HepG2 (cell line): Measurements from ENCODE around the gene EEF1AKMT3. TPM values are rescaled to one million over a fixed set of nuclear protein-coding genes. Genes with fewer than 3 reads are reported as not detected.

Source experiments
- DPF2 ChIP-seq: sonication (generic); formaldehyde crosslinking; IDR thresholded peaks from 2 replicates; pipeline ENCODE4 v1.4.0; 2020; ENCODE audit warnings: mild to moderate bottlenecking, low read depth, missing genetic modification reagents, borderline replicate concordance
- DR1 ChIP-seq: sonication (generic); formaldehyde crosslinking; IDR thresholded peaks from 2 replicates; pipeline ENCODE4 v1.8.0; 2021; ENCODE audit warnings: mild to moderate bottlenecking, missing genetic modification reagents, inconsistent platforms
- FOSL2 ChIP-seq: sonication (generic); formaldehyde crosslinking; IDR thresholded peaks from 2 replicates; pipeline ENCODE4 v1.4.0; 2020; ENCODE audit warnings: missing genetic modification reagents
- HMGA1 ChIP-seq: sonication (generic); formaldehyde crosslinking; conservative IDR thresholded peaks from 2 replicates; pipeline ENCODE4 v1.4.0; 2020; ENCODE audit warnings: missing genetic modification reagents
- HNF1A ChIP-seq, 2 experiments: sonication (generic) in 1 of 2; formaldehyde crosslinking in 1 of 2; IDR thresholded peaks; 2 replicates each; pipeline versions ENCODE4 v1.4.0 to v1.6.1; 2016 to 2020; ENCODE audit warnings: borderline replicate concordance in 1 of 2, low read depth in 1 of 2, mild to moderate bottlenecking in 1 of 2, missing genetic modification reagents in 1 of 2
- IKZF1 ChIP-seq: fragments of 450-650 bp; IDR thresholded peaks from 2 replicates; pipeline ENCODE4 v1.7.1; 2016
- IKZF4 ChIP-seq: sonication (generic); formaldehyde crosslinking; IDR thresholded peaks from 2 replicates; pipeline ENCODE4 v1.5.1; 2020; ENCODE audit warnings: borderline replicate concordance, mild to moderate bottlenecking, low read depth, missing genetic modification reagents; ENCODE audit errors: not compliant biosample characterization
- MBNL3 ChIP-seq: fragments of 250-450 bp; sonication (Bioruptor Pico); conservative IDR thresholded peaks from 2 replicates; pipeline ENCODE4 v1.8.0; 2022; ENCODE audit warnings: mild to moderate bottlenecking, inconsistent platforms
- MXD1 ChIP-seq: sonication (generic); formaldehyde crosslinking; IDR thresholded peaks from 2 replicates; pipeline ENCODE4 v1.4.0; 2020; ENCODE audit warnings: mild to moderate bottlenecking, missing genetic modification reagents
- NAIF1 ChIP-seq: sonication (generic); formaldehyde crosslinking; IDR thresholded peaks from 2 replicates; pipeline ENCODE4 v1.5.0; 2020; ENCODE audit warnings: mild to moderate bottlenecking, missing genetic modification reagents, borderline replicate concordance
- NFKB2 ChIP-seq: sonication (generic); formaldehyde crosslinking; IDR thresholded peaks from 2 replicates; pipeline ENCODE4 v1.4.0; 2020; ENCODE audit warnings: missing genetic modification reagents, borderline replicate concordance
- PBX3 ChIP-seq: sonication (generic); formaldehyde crosslinking; IDR thresholded peaks from 2 replicates; pipeline ENCODE4 v1.8.1; 2023; ENCODE audit warnings: missing genetic modification reagents, inconsistent platforms, borderline replicate concordance
- RBM22 ChIP-seq: fragments of 200-400 bp; formaldehyde crosslinking; optimal IDR thresholded peaks from 2 replicates; pipeline ENCODE3; 2017; ENCODE audit warnings: mild to moderate bottlenecking, low read length, moderate library complexity
- RXRA ChIP-seq: sonication (generic); formaldehyde crosslinking; IDR thresholded peaks from 2 replicates; pipeline ENCODE4 v1.5.1; 2020; ENCODE audit warnings: missing genetic modification reagents
- SIN3B ChIP-seq: fragments of 150-350 bp; IDR thresholded peaks from 2 replicates; pipeline ENCODE4 v1.6.1; 2014; ENCODE audit warnings: low read length
- SYNCRIP ChIP-seq: fragments of 200-400 bp; formaldehyde crosslinking; IDR thresholded peaks from 2 replicates; pipeline ENCODE4 v1.6.1; 2018; ENCODE audit warnings: mild to moderate bottlenecking, low read depth, low read length; ENCODE audit not compliant: insufficient read depth
- ZMAT3 ChIP-seq: sonication (generic); formaldehyde crosslinking; conservative IDR thresholded peaks from 2 replicates; pipeline ENCODE4 v1.7.0; 2021; ENCODE audit warnings: missing genetic modification reagents
- ZMYM2 ChIP-seq: sonication (generic); formaldehyde crosslinking; IDR thresholded peaks from 2 replicates; pipeline ENCODE4 v1.8.0; 2022; ENCODE audit warnings: mild to moderate bottlenecking, missing genetic modification reagents
- ZNF329 ChIP-seq: sonication (generic); formaldehyde crosslinking; IDR thresholded peaks from 2 replicates; pipeline ENCODE4 v1.9.0; 2021; ENCODE audit warnings: low read depth, mild to moderate bottlenecking, missing genetic modification reagents
- ZNF503 ChIP-seq: sonication (generic); formaldehyde crosslinking; IDR thresholded peaks from 2 replicates; pipeline ENCODE4 v1.4.0; 2020; ENCODE audit warnings: missing genetic modification reagents
- ZNF781 ChIP-seq: sonication (generic); formaldehyde crosslinking; IDR thresholded peaks from 2 replicates; pipeline ENCODE4 v1.5.1; 2020; ENCODE audit warnings: borderline replicate concordance, mild to moderate bottlenecking, missing genetic modification reagents; ENCODE audit errors: not compliant biosample characterization
- polyA plus RNA-seq, 8 experiments: library from polyadenylated mRNA; depleted of rRNA in 3 of 8; stranded (reverse) in 7 of 8; unstranded in 1 of 8; fragments of >200 nt; fragmentation: Illumina TruSeq in 4 of 8; extraction: Trizol in 4 of 8; gene quantifications; 2 replicates each; pipeline versions ENCODE4 v1.2.1 to v1.2.3, GENCODE V29; 2011 to 2016; ENCODE audit warnings: low read depth in 4 of 8, missing spikeins in 1 of 8, mixed read lengths in 1 of 8; ENCODE audit not compliant: insufficient read depth in 1 of 8
- total RNA-seq, 5 experiments: library from RNA; depleted of rRNA; stranded (reverse); fragments of >200 nt; fragmentation: Illumina TruSeq; extraction: Trizol; gene quantifications; 2 replicates each; pipeline ENCODE4 v1.2.3, GENCODE V29; 2016; ENCODE audit warnings: low read depth in 1 of 5

The EEF1AKMT3 gene
- total and polyA plus RNA-seq, 2 of the 13 experiments (the other 11 are each of a cell fraction or from before 2014, with no cell fraction given), result 4.7 to 11.4 TPM

GRCh38 chr12:57782608-57783465 lies 10.4 kb downstream of the EEF1AKMT3 start, which contains the start of gene TSFM (continued):
- TF ChIP-seq MBNL3 (CRISPR knock-in tag) (no peak), RXRA (CRISPR knock-in tag) (peak; percentile 69), IKZF1 (no peak), ZMYM2 (CRISPR knock-in tag) (no peak), FOSL2 (CRISPR knock-in tag) (no peak), ZNF503 (CRISPR knock-in tag) (peak; percentile 79), DPF2 (CRISPR knock-in tag) (no peak), ZNF329 (CRISPR knock-in tag) (no peak; the same call in 1 of the 2 replicates), IKZF4 (CRISPR knock-in tag) (no peak), SIN3B (peak; percentile 80; the same call in 1 of the 2 replicates), ZMAT3 (CRISPR knock-in tag) (peak; percentile 51; the same call in 1 of the 2 replicates), NAIF1 (CRISPR knock-in tag) (peak; percentile 81), DR1 (CRISPR knock-in tag) (peak; percentile 33; the same call in 1 of the 2 replicates), ZNF781 (CRISPR knock-in tag) (no peak), HMGA1 (CRISPR knock-in tag) (no peak), PBX3 (CRISPR knock-in tag) (no peak), NFKB2 (CRISPR knock-in tag) (peak; percentile 94), SYNCRIP (no peak), RBM22 (no peak), MXD1 (CRISPR knock-in tag) (no peak; the same call in 1 of the 2 replicates), HNF1A (IDR thresholded peaks at IDR 0.05; ENCODE audit: low read depth) (no peak), HNF1A (CRISPR knock-in tag; IDR thresholded peaks at IDR 0.05; ENCODE audit: borderline replicate concordance) (peak; percentile 55; the same call in 1 of the 2 replicates)
